GM18519 (cell line): Measurements from ENCODE around the gene CD99.
"Not testable (repeated sequence)": the region's sequence is repeated elsewhere in the genome, so short reads cannot be mapped to it uniquely, and the experiment has no call there.

Experiments
- ATAC-seq: cut with Tn5 transposase; IDR thresholded peaks from one replicate; pipeline ENCODE4 v1.9.1; 2021; ENCODE audit warnings: mild to moderate bottlenecking, moderate library complexity; ENCODE audit not compliant: unreplicated experiment, low FRiP score

CD99 gene

GRCh38 chrX:2718821-2719220, 27.7 kb downstream of the CD99 start:
- ATAC-seq, result no peak

GRCh38 chrX:2719774-2720447, 28.8 kb downstream of the CD99 start:
- ATAC-seq, result no peak

DNA sequence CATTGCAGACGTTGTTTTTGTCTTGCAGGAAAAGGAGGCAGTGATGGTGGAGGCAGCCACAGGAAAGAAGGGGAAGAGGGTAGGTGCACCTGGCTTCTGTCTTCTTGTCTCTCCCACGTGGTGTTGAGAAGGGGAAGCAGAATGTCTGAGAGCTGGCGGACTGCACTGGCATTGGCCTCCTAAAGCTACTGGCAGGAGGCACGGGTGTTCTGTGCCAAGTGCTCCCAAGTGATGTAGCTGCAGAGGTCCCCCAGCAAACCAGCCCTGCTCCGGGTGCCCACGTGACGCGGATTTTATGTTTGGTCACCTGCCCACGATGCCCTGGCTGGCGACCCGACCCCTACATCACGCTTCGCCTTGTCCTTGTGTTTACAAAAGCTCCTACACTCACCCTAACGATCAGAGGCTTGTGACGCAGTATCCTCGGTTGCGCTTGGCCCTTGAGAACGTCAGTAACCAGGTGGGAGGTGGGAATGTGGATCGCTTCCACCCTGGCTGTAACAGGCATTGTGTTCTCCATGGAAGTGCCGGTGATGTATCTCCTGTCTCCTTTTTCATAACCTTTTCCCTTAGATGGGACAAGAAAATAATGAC, 32.3 kb downstream of the CD99 start:
- ATAC-seq, result no peak

GRCh38 chrX:2727264-2727663, 36.2 kb downstream of the CD99 start:
- ATAC-seq, result not testable (repeated sequence)

DNA sequence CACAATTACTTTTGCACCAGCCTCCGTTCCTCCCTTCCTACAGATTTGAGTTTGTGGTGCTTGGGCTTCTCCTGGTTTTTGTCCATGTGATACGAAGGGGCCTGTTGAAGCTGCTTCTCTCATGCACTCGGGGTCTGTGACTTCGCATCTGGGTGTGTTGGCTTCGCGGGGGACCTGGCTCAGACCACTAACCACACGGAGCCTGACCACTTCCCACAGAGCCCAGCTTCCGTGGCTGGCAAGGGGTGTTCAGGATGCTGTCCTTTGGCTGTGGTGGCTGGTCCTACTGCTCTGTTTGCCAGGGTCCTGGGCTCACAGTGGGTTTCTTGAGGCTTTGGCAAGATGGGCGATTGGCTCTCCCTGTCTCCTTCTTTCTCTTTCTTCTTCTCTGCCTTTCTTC, 41.0 kb downstream of the CD99 start:
- no peak for ATAC-seq

- no peak for ATAC-seq
Measured at GRCh38 chrX:2732649-2733048, 41.6 kb downstream of the CD99 start.

GRCh38 chrX:2733286-2733685, 42.2 kb downstream of the CD99 start:
- ATAC-seq, result no peak

- no peak for ATAC-seq
Measured at GRCh38 chrX:2735270-2735669, 44.2 kb downstream of the CD99 start.

DNA sequence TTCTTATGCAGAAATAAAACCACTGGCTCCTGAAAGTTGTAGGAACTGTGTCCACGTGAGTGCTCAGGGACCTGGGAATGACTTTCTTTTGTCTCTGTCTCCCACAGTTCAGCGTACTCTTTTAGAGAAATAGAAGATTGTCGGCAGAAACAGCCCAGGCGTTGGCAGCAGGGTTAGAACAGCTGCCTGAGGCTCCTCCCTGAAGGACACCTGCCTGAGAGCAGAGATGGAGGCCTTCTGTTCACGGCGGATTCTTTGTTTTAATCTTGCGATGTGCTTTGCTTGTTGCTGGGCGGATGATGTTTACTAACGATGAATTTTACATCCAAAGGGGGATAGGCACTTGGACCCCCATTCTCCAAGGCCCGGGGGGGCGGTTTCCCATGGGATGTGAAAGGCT, 49.6 kb downstream of the CD99 start:
- no peak for ATAC-seq

DNA sequence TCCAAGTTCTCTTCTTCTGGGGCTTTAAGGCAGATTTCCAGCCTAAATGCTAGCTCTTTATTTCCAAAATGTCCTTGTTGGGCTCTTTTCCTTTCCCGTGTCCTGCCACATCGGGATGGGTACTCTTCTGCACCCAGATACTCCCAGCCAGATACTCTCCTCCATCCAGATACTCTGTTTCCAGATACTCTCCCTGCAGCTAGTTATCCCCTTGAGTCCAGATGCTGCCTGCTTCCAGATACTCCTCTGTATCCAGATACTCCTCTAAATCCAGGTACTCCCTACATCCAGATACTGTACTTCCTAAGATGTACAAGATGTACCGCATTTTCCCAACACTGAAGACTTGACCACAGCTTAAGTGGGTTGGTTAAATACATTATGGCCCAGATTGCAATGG, 50.3 kb downstream of the CD99 start:
- ATAC-seq, result no peak

DNA sequence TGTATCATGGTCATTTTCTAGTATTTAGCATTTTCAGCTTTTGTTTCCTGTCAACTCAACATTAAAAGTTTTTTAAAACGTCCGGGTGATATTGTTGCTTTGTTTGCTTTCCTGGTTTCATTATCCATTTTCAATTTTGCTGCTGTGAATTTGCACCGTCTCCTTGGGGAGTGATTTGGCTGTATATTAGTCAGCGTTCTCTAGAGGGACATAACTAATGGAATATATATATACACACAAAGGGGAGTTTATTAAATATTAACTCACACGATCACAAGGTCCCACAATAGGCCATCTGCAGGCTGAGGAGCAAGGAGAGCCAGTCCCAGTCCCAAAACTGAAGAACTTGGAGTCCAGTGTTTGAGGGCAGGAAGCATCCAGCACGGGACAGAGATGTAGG, 55.2 kb downstream of the CD99 start:
- ATAC-seq, result not testable (repeated sequence)

- no peak for ATAC-seq
Measured at GRCh38 chrX:2748171-2748814, 57.2 kb downstream of the CD99 start.

GRCh38 chrX:2748815-2749188, 57.7 kb downstream of the CD99 start:
- ATAC-seq, result no peak

DNA sequence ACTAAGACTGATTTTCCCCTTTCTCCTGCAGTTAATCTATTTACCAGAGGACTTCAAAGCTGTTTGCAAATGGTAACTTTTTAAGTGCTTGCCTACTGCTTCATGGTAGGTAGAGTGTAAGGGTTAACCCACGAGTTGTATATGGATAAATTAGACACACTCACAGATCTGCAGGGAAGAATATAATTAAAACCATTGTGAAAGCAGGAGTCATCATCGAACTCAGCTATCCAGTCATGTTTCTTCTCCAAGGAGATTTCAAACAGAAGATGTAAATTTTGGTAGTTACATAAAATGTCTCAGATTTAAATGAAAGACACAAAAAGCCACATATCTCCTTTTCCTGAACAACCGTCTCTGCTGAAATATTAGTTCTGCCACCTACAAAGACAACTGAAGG, 60.2 kb downstream of the CD99 start:
- ATAC-seq, result no peak

DNA sequence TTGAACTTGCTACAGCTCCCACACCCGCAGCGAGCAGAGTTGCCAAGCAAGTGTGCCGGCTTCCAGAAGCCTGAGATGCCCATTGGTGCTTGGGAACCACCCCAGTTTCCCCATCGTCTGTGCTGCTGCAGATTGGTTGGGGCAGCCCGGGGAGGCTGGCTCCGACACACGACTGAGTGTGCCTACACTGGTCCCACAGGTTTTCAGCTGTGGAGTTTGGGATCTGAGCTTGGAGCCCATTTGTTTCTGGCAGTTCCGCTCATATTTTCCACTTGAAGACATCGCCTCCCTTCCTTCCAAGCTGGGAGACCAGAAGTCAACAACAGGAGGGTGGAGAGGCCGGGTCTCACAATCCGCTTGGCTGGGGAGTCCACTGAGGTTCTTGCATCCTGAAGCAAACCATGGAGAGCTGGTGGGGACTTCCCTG, 60.8 kb downstream of the CD99 start, which contains the start of gene XG:
XG (plus strand) TSS at position 167 of the 427 bp plus-strand sequence; CDS start at position 402, 235 bp downstream.
- ATAC-seq, result not testable (repeated sequence)

DNA sequence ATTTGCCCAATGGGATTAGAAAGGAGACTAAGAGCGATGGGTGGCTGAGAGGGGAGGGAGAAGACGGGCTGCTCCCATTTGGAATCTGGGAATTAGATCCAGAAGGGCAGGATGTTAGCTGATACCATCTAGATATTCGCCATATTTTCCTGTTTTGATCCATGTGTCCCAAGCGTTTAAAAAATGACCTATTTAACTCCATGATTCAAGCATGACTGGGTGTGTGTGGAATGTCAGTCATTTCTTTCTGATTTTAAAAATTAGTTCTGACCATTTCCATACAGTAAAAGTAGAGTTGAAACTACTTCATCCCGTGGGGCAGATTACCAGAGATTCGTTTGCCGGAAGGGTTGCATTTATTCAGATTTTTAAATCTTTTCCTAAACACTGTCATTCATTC, 61.3 kb downstream of the CD99 start:
- not testable (repeated sequence) for ATAC-seq

- ATAC-seq, result not testable (repeated sequence)
Measured at GRCh38 chrX:2755163-2755715, 64.1 kb downstream of the CD99 start.

GRCh38 chrX:2756548-2756947, 65.5 kb downstream of the CD99 start:
- ATAC-seq, result no peak

GRCh38 chrX:2761246-2761645, 70.2 kb downstream of the CD99 start:
- ATAC-seq, result no peak

- not testable (repeated sequence) for ATAC-seq
Measured at GRCh38 chrX:2762671-2763070, 71.6 kb downstream of the CD99 start.

DNA sequence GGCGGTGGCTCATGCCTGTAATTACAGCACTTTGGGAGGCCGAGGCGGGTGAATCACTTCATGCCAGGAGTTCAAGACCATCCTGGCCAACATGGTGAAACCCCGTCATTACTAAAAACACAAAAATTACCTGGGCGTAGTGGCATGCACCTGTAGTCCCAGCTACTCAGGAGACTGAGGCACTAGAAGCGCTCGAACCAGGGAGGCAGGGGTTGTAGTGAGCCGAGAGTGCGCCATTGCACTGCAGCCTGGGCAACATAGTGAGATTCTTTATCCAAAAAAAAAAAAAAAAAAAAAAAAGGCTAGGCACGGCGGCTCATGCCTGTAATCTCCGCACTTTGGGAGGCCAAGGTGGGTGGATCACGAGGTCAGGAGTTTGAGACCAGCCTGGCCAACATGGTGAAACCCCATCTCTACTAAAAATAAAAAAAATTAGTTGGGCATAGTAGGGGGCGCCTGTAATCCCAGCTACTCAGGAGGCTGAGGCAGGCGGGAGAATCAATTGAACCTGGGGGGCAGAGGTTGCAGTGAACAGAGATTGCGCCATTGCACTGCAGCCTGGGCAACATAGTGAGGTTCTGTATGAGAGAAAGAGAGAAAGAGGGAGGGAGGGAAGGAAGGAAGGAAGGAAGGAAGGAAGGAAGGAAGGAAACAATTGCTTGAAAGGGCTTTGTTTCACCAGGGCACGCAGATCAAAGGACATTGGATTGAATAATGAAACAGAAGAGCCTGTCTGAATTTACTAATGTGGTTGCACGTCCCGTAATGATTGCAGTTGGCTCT, 73.9 kb downstream of the CD99 start:
- ATAC-seq, result not testable (repeated sequence)
